GM12892 (cell line): ENCODE measurements around the gene LAMA5.

Experiments
- POLR2A ChIP-seq: IDR thresholded peaks from 2 replicates; pipeline ENCODE4 v1.6.1; 2011; ENCODE audit warnings: low read depth, low read length, control low read depth
- POLR2AphosphoS5 ChIP-seq: IDR thresholded peaks from 2 replicates; pipeline ENCODE4 v1.6.1; 2011; ENCODE audit warnings: low read depth, low read length, control low read depth
- TAF1 ChIP-seq: IDR thresholded peaks from 2 replicates; pipeline ENCODE4 v1.6.1; 2011; ENCODE audit warnings: low read depth, mild to moderate bottlenecking, control low read depth, low read length, borderline replicate concordance

GRCh38 chr20:62374331-62375152 is 7.4 kb upstream of the LAMA5 start:
- TF ChIP-seq POLR2A (no peak), TAF1 (no peak), POLR2AphosphoS5 (no peak)
